Keratinocyte (primary cell): ENCODE data around the gene PDE10A. TPM values are rescaled to one million over a fixed set of nuclear protein-coding genes. Genes with fewer than 3 reads are reported as not detected.

Experiments
- DNase-seq: peaks from one replicate; pipeline ENCODE4 v3.0.0-alpha.2; 2011; ENCODE audit warnings: low read depth, missing footprints, low spot score
- FAIRE-seq: peaks from 2 replicates; lab custom pipeline; 2011; peaks lifted over from hg19 to GRCh38; lab: Jason Lieb, UNC
- H2AFZ ChIP-seq: 2 replicates; pipeline ENCODE4 v1.6.0; 2012; ENCODE audit warnings: low read length, control low read depth, inconsistent platforms; ENCODE audit not compliant: control insufficient read depth
- H3K27ac ChIP-seq: 2 replicates; pipeline ENCODE4 v1.5.1; 2011; ENCODE audit warnings: low read length; ENCODE audit not compliant: control insufficient read depth, insufficient read depth
- H3K27me3 ChIP-seq: 3 replicates; pipeline ENCODE4 v1.6.0; 2011; ENCODE audit warnings: low read length; ENCODE audit not compliant: control insufficient read depth, insufficient read depth; ENCODE audit errors: extremely low read depth
- H3K36me3 ChIP-seq, 2 experiments: 2 replicates in 1 of 2; 3 replicates in 1 of 2; pipeline ENCODE4 v1.5.1; 2011; ENCODE audit warnings: low read length in 2 of 2, mild to moderate bottlenecking in 1 of 2; ENCODE audit not compliant: control insufficient read depth in 2 of 2, insufficient read depth in 2 of 2; ENCODE audit errors: extremely low read depth in 1 of 2
- H3K4me1 ChIP-seq: 3 replicates; pipeline ENCODE4 v1.5.1; 2011; ENCODE audit warnings: low read length; ENCODE audit not compliant: control insufficient read depth, insufficient read depth; ENCODE audit errors: extremely low read depth
- H3K4me2 ChIP-seq: 3 replicates; pipeline ENCODE4 v1.6.0; 2011; ENCODE audit warnings: low read depth, low read length; ENCODE audit not compliant: control insufficient read depth, insufficient read depth; ENCODE audit errors: extremely low read depth
- H3K4me3 ChIP-seq, 3 experiments: fragments of 200-600 bp in 1 of 3; sonication (generic) in 1 of 3; 2 replicates in 2 of 3; 3 replicates in 1 of 3; pipeline ENCODE4 v1.5.1; 2011 to 2016; ENCODE audit warnings: low read length in 3 of 3, mild to moderate bottlenecking in 3 of 3, control low read depth in 2 of 3, inconsistent platforms in 1 of 3, low read depth in 1 of 3, mixed read lengths in 1 of 3, mixed run types in 1 of 3, moderate library complexity in 1 of 3; ENCODE audit not compliant: control insufficient read depth in 2 of 3, insufficient read depth in 2 of 3; ENCODE audit errors: extremely low read depth in 1 of 3
- H3K79me2 ChIP-seq: 2 replicates; pipeline ENCODE4 v1.6.0; 2012; ENCODE audit warnings: low read length; ENCODE audit not compliant: control insufficient read depth, insufficient read depth
- H3K9ac ChIP-seq: 3 replicates; pipeline ENCODE4 v1.6.0; 2011; ENCODE audit warnings: low read length; ENCODE audit not compliant: control insufficient read depth, insufficient read depth; ENCODE audit errors: extremely low read depth
- H3K9me1 ChIP-seq: 3 replicates; pipeline ENCODE4 v1.6.0; 2011; ENCODE audit warnings: low read length; ENCODE audit not compliant: control insufficient read depth, insufficient read depth; ENCODE audit errors: extremely low read depth
- H3K9me3 ChIP-seq: 2 replicates; pipeline ENCODE4 v1.5.1; 2012; ENCODE audit warnings: low read depth, low read length; ENCODE audit not compliant: control insufficient read depth
- H4K20me1 ChIP-seq: 3 replicates; pipeline ENCODE4 v1.6.0; 2011; ENCODE audit warnings: low read length; ENCODE audit not compliant: control insufficient read depth, insufficient read depth; ENCODE audit errors: extremely low read depth
- CTCF ChIP-seq, 3 experiments: IDR thresholded peaks in 1 of 3; conservative IDR thresholded peaks in 1 of 3; optimal IDR thresholded peaks in 1 of 3; 2 replicates in 2 of 3; 3 replicates in 1 of 3; pipeline versions ENCODE3 to v1.5.1; 2011; ENCODE audit warnings: low read length in 3 of 3, mild to moderate bottlenecking in 3 of 3, moderate library complexity in 2 of 3, control low read depth in 1 of 3, inconsistent platforms in 1 of 3; ENCODE audit not compliant: insufficient read depth in 2 of 3; ENCODE audit errors: extremely low read depth in 1 of 3
- EZH2 ChIP-seq: IDR thresholded peaks from one replicate; pipeline ENCODE4 v1.6.1; 2012; ENCODE audit warnings: inconsistent platforms, mild to moderate bottlenecking, low read length, moderate library complexity
- dilution Hi-C: fragments of 300-500 bp; cut with MboI; formaldehyde crosslinking; loops from one replicate; pipeline ENCODE4 v1.7.0; 2020; ENCODE audit warnings: low sequenced_read_pairs; ENCODE audit not compliant: extremely low pct_ligation_motif_present
- polyA plus RNA-seq, 5 experiments: library from polyadenylated mRNA; depleted of rRNA in 3 of 5; stranded (reverse) in 3 of 5; stranded (forward) in 1 of 5; unstranded in 1 of 5; fragments of >200 nt; gene quantifications; 1 replicate in 1 of 5; 2 replicates in 3 of 5; 3 replicates in 1 of 5; pipeline versions ENCODE4 v1.2.1 to v1.2.3, GENCODE V29; 2011 to 2012; ENCODE audit warnings: missing spikeins in 2 of 5, low read depth in 1 of 5, low replicate concordance in 1 of 5

The PDE10A gene
- polyA plus RNA-seq, 1 donor (not counting 4 experiments of a cell fraction or from before 2014, with no cell fraction given) = not detected

- Histone ChIP-seq H3K9me1 (no peaks in the 10 kb centered on the region), H3K4me1 (no peaks in the 10 kb centered on the region), H3K4me3 (no peak overlapping the region), H3K9me3 (no peaks in the 10 kb centered on the region), H3K4me2 (no peak overlapping the region), H3K79me2 (no peaks in the 10 kb centered on the region), H3K36me3 (no peaks in the 10 kb centered on the region), H3K27ac (no peak overlapping the region), H4K20me1 (no peaks in the 10 kb centered on the region), H3K27me3 (peaks cover 8% of the 10 kb centered on the region), H2AFZ (no peak overlapping the region), H3K9ac (no peak overlapping the region)
- no peak for DNase-seq
- no peak for FAIRE-seq
- dilution Hi-C loops = no loop called here
- TF ChIP-seq CTCF (optimal IDR thresholded peaks at IDR 0.05 in 1 of 3, IDR thresholded peaks at IDR 0.05 in 1 of 3, conservative IDR thresholded peaks at IDR 0.05 in 1 of 3; ENCODE audit: extremely low read depth in 1 of 3, insufficient read depth in 2 of 3, low read length in 3 of 3) = no peak
- no peak for TF ChIP-seq EZH2
These were observed 7.8 kb downstream of the PDE10A start for GRCh38 chr6:165655191-165655590.

GRCh38 chr6:165654144-165654543, 8.9 kb downstream of the PDE10A start:
- H2AFZ ChIP-seq = no peak overlapping the region
- H3K4me2 ChIP-seq = no peak overlapping the region
- H3K27me3 ChIP-seq = no peaks in the 10 kb centered on the region
- H3K4me1 ChIP-seq = no peaks in the 10 kb centered on the region
- FAIRE-seq (no peak), DNase-seq (no peak)
- no peak overlapping the region for H3K27ac ChIP-seq
- dilution Hi-C loops = no loop called here
- H3K9me1 ChIP-seq = no peaks in the 10 kb centered on the region
- TF ChIP-seq EZH2 (no peak), CTCF (optimal IDR thresholded peaks at IDR 0.05 in 1 of 3, IDR thresholded peaks at IDR 0.05 in 1 of 3, conservative IDR thresholded peaks at IDR 0.05 in 1 of 3; ENCODE audit: extremely low read depth in 1 of 3, insufficient read depth in 2 of 3, low read length in 3 of 3) (no peak)
- no peaks in the 10 kb centered on the region for H3K36me3 ChIP-seq
- H3K4me3 ChIP-seq = no peak overlapping the region
- no peak overlapping the region for H3K9ac ChIP-seq
- no peaks in the 10 kb centered on the region for H4K20me1 ChIP-seq
- H3K9me3 ChIP-seq = no peaks in the 10 kb centered on the region
- no peaks in the 10 kb centered on the region for H3K79me2 ChIP-seq
